ENCODE results near the gene RPAIN. TPM values are rescaled to one million over a fixed set of nuclear protein-coding genes. Genes with fewer than 3 reads are reported as not detected.
"Not testable (repeated sequence)": the region's sequence is repeated elsewhere in the genome, so short reads cannot be mapped to it uniquely, and the experiment has no call there.

The RPAIN gene
- total RNA-seq, 1 donor from 2014 or later: 61.0 TPM

DNA sequence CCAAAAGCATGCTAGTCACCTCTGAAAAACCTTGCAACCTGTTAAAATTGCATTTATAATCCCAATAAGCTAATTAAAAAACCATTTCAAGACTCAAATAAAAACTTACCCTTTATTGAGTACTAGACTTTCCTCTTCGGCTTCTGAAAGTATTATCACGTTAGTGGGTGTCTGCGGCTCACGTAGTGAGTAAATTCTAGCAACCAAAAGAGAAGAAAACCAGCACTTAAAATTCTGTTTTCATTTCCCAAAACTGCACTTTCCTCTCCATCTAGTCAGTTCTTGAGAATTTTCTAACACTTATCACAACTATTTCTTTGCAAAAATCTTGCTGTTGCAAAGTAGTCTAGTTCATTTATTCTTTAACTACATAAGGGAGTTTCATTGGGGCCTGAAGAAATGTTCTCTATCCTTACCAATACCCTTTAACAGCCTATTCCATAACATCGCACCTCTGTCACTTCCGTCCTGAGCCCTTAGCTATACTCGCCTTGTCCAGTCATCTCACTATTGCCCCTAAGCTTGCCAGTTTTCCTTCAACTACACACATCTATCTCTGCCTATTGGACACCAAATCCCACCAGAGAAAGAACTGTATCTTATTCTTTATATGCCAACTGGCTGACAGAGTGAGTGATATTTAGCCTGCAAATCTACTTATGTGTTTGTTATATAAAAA lies 9.2 kb upstream of the RPAIN start:
- H3K9me3 Mint-ChIP-seq: no peaks in the 10 kb centered on the region
- H3K4me3 Mint-ChIP-seq (ENCODE audit: low read depth): no peak overlapping the region
- H3K27ac Mint-ChIP-seq: peak overlapping the region; percentile 74
- H3K36me3 Mint-ChIP-seq (ENCODE audit: low read depth): peaks cover 46% of the 10 kb centered on the region
- H3K4me1 Mint-ChIP-seq (ENCODE audit: low read depth): peaks cover 32% of the 10 kb centered on the region
- DNase-seq (ENCODE audit: low spot score): no peak
- intact Hi-C loops (cut with micrococcal nuclease): loop anchor here (10.0 kb wide), 1 partner anchor 126 kb away; the partner anchor contains the start of gene RABEP1
- H3K27me3 Mint-ChIP-seq (ENCODE audit: low read depth): no peaks in the 10 kb centered on the region

DNA sequence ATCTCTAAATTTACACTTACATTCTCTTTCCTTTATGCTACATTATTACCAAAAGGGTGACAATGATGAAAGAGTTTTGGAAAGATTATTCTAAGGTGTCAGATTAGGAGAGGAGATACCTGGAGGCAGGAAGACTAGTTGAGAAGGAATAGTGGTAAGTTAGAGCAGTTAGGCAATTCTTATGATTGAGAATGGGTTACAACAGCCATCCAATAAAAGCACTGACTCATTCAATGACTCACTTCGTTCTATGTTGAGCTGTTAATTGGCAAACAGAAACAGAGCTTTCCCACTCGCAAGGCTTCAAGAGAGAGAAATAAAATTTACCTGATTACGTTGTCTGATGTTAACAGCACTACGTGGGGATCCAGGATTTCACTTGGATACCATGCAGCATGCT lies 6.3 kb upstream of the RPAIN start:
- H3K9me3 Mint-ChIP-seq: no peaks in the 10 kb centered on the region
- no peak for DNase-seq (ENCODE audit: low spot score)
- H3K36me3 Mint-ChIP-seq (ENCODE audit: low read depth): peaks cover 68% of the 10 kb centered on the region
- no peak overlapping the region for H3K4me3 Mint-ChIP-seq (ENCODE audit: low read depth)
- H3K4me1 Mint-ChIP-seq (ENCODE audit: low read depth): peaks cover 34% of the 10 kb centered on the region
- H3K27me3 Mint-ChIP-seq (ENCODE audit: low read depth): no peaks in the 10 kb centered on the region
- intact Hi-C loops (cut with micrococcal nuclease): loop anchor here (10.0 kb wide), 1 partner anchor 129 kb away; the partner anchor contains the start of gene RABEP1
- peak overlapping the region; percentile 15 for H3K27ac Mint-ChIP-seq

DNA sequence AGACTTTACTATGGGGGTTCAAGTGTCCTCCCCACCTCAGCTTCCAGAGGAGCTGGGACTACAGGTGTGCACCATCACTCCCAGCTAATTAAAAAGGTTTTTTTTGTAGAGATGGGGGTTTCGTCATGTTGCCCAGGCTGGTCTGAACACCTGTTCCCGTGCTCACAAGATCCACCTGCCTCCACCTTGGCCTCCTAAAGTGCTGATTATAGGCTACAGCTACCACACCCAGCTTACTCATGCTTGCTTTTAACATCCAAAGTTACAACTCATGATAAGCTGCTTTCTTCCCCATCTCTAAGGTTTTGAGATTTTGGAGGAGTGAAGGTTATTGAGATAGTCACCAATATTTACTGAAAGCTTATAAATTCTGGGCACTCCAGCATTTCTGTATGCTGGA lies 3.1 kb upstream of the RPAIN start:
- Mint-ChIP-seq H3K36me3 (ENCODE audit: low read depth) (peaks cover 66% of the 10 kb centered on the region), H3K27me3 (ENCODE audit: low read depth) (no peaks in the 10 kb centered on the region), H3K4me1 (ENCODE audit: low read depth) (peaks cover 36% of the 10 kb centered on the region), H3K9me3 (no peaks in the 10 kb centered on the region), H3K4me3 (ENCODE audit: low read depth) (peak overlapping the region; percentile 68), H3K27ac (no peak overlapping the region)
- DNase-seq (ENCODE audit: low spot score): no peak
- intact Hi-C loops (cut with micrococcal nuclease): loop anchor here (10.0 kb wide), 1 partner anchor 132 kb away; the partner anchor contains the start of gene RABEP1

DNA sequence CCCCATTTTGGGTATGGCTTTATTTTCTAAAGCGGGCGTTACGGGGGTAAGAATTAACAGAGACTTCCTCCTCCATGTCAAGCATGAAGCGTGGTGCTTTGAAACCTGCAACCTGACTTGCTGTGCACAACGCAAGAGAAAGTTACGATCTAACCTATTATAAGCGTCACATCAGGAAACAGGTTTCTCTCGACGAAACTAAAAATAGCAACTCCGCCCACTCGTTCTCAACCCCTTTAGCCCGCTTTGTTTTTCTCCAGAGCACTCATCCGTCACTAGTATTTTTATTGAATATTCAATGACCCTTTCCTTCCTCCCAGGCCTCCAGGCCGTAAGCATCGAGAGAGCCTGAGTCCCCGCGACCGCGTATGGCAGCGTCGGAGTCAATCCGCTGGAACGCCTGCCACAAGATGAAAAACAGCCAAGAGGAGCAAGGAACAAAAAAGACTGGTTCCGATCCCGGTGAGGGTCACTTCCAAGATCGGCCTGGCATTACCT lies 1.1 kb upstream of the RPAIN start:
- peak; percentile 64 for DNase-seq (ENCODE audit: low spot score)
- Mint-ChIP-seq H3K36me3 (ENCODE audit: low read depth) (peaks cover 58% of the 10 kb centered on the region), H3K27ac (peak overlapping the region; percentile 98), H3K9me3 (no peaks in the 10 kb centered on the region), H3K4me3 (ENCODE audit: low read depth) (peak overlapping the region; percentile 99), H3K27me3 (ENCODE audit: low read depth) (no peaks in the 10 kb centered on the region), H3K4me1 (ENCODE audit: low read depth) (peaks cover 28% of the 10 kb centered on the region)
- intact Hi-C loops (cut with micrococcal nuclease): loop anchor here (1.0 to 10.0 kb wide), 3 partner anchors 20 to 134 kb away; partner anchors contain the start of genes C1QBP, DERL2, MIS12 and RABEP1

DNA sequence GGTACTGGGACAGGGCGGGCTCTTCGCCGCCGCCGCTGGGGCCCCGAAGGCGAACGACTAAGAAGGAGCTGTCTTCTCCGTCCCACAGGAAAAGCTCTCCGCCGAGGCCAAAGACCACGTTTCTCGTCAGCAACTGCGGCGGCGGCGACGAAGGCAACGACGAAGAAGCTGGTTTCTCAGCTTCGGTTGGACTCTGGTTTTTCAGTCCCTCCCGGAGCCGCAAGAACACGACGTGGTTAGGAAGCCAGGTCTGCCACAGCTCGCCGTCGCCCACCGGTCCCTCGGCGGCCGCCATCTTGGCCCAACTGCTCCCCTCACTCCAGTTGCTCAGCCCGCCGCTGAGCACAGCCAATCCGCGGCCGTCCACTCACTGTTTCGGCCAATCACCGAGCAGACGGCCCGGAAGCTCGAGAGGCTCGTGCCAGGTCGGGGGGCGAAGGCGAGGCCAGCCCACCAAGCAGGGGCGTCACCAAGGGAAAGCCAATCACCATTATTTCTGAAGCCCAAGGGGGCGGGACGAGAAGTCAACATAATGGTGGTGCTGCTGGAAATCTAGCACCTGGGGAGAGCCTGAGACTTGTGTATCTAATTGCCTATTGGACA lies 525 bp upstream of the RPAIN start, which contains the start of gene NUP88:
Gene NUP88, minus strand, starts transcription at position 307 of the 603 bp plus-strand sequence. Its CDS starts 12 bp downstream, at position 295.
- H3K27me3 Mint-ChIP-seq (ENCODE audit: low read depth): no peaks in the 10 kb centered on the region
- peaks cover 28% of the 10 kb centered on the region for H3K4me1 Mint-ChIP-seq (ENCODE audit: low read depth)
- intact Hi-C loops (cut with micrococcal nuclease): loop anchor here (1.0 to 10.0 kb wide), 3 partner anchors 20 to 135 kb away; partner anchors contain the start of genes C1QBP, DERL2, MIS12 and RABEP1
- peaks cover 61% of the 10 kb centered on the region for H3K36me3 Mint-ChIP-seq (ENCODE audit: low read depth)
- no peaks in the 10 kb centered on the region for H3K9me3 Mint-ChIP-seq
- H3K27ac Mint-ChIP-seq: peak within 1 kb of the TSS; percentile 98
- H3K4me3 Mint-ChIP-seq (ENCODE audit: low read depth): peak within 1 kb of the TSS; percentile 99
- peak; percentile 96 for DNase-seq (ENCODE audit: low spot score)

DNA sequence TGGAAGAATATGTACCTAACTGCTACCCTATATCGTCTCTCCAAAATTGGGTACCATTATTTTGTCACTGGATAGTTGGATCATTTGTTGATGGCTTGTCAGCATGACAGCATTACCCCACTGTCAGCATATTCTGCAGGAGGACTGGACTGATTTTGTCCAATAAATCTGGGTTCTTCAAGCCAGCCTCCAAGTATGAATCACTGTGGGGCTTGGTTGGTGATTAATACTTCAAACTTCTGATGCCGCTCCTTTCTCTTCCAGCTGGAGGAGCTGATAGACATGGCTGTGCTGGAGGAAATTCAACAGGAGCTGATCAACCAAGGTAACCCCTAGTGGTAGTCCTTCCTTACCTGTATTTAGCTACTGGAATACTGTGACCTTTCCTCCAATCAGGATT lies 2.5 kb downstream of the RPAIN start:
- intact Hi-C loops (cut with micrococcal nuclease): no loop called here
- Mint-ChIP-seq H3K36me3 (ENCODE audit: low read depth) (peaks cover 62% of the 10 kb centered on the region), H3K4me3 (ENCODE audit: low read depth) (no peak overlapping the region), H3K27ac (no peak overlapping the region), H3K4me1 (ENCODE audit: low read depth) (peaks cover 28% of the 10 kb centered on the region), H3K27me3 (ENCODE audit: low read depth) (no peaks in the 10 kb centered on the region), H3K9me3 (no peaks in the 10 kb centered on the region)
- DNase-seq (ENCODE audit: low spot score): no peak

DNA sequence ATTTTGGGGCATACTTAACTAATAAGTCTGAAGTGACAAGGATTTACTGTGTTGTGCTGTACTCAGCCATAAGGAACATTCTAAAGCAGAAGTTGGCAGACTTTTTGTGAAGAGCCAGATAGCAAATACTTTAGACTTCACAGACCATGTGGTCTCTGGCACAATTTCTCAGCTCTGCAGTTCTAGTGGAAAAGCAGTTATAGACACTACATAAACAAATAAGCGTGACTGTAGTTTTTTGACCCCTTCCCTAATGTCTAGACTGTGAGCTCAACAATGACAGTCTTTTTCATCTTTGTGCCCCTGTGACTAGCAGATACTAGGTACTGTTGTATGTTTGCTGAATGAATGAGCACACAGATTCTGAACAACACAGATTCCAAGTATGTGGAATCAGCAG lies 4.9 kb downstream of the RPAIN start:
- Mint-ChIP-seq H3K4me1 (ENCODE audit: low read depth) (peaks cover 30% of the 10 kb centered on the region), H3K4me3 (ENCODE audit: low read depth) (no peak overlapping the region), H3K9me3 (no peaks in the 10 kb centered on the region), H3K36me3 (ENCODE audit: low read depth) (peaks cover 73% of the 10 kb centered on the region), H3K27ac (no peak overlapping the region), H3K27me3 (ENCODE audit: low read depth) (no peaks in the 10 kb centered on the region)
- intact Hi-C loops (cut with micrococcal nuclease): no loop called here
- DNase-seq (ENCODE audit: low spot score): no peak

DNA sequence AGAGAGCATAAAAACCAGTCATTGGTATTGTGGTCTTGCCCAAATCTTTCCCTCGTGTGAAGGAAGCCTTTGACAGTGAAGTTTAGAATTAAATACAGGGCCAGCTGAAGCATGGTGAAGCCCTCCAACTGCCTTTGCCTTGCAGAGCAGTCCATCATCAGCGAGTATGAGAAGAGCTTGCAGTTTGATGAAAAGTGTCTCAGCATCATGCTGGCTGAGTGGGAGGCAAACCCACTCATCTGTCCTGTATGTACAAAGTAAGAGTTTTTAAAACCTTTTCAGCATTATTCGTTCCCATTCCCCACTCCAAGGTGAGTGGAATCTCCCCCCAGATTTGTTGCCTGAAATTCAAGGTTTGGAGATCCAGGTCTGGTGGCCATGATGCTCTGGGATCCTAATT lies 5.8 kb downstream of the RPAIN start:
- peaks cover 72% of the 10 kb centered on the region for H3K36me3 Mint-ChIP-seq (ENCODE audit: low read depth)
- intact Hi-C loops (cut with micrococcal nuclease): no loop called here
- H3K4me3 Mint-ChIP-seq (ENCODE audit: low read depth): no peak overlapping the region
- H3K27ac Mint-ChIP-seq: no peak overlapping the region
- H3K27me3 Mint-ChIP-seq (ENCODE audit: low read depth): no peaks in the 10 kb centered on the region
- DNase-seq (ENCODE audit: low spot score): no peak
- peaks cover 28% of the 10 kb centered on the region for H3K4me1 Mint-ChIP-seq (ENCODE audit: low read depth)
- H3K9me3 Mint-ChIP-seq: no peaks in the 10 kb centered on the region

DNA sequence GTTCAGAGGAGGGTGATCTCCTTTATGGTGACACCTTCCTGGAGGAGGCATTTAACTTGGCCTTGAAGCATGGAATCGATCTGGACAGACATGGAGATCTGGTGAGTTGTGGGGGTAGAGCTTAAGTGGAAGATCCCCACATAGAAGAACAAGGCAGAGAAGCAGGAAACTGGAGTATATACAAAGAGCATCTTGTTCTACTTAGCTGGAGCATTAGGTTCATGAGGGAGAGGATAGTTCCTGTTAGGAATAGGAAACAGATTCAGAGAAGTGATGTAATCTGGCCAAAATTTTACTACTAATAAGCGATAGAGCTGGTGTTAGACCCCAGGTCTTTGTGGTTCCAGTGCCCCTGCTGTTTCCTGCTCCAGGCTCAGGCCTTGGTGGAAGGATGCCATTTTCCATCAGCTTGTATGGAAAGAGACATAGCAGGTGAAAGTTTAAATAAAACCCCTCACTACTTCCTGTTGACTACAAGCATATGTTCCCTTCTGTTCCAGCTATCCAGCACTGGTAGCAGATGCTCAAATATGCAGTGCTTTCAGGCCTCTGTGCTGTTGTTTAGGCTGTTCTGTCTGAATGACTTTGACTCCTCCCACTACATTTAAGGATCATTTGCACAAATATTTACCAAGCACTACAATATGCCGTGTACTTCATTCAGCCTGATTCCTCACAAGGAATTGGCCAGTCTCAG lies 9.4 kb downstream of the RPAIN start:
- Mint-ChIP-seq H3K36me3 (ENCODE audit: low read depth) (peaks cover 81% of the 10 kb centered on the region), H3K27me3 (ENCODE audit: low read depth) (no peaks in the 10 kb centered on the region), H3K9me3 (no peaks in the 10 kb centered on the region), H3K4me1 (ENCODE audit: low read depth) (peaks cover 12% of the 10 kb centered on the region), H3K4me3 (ENCODE audit: low read depth) (no peak overlapping the region), H3K27ac (peak overlapping the region; percentile 38)
- intact Hi-C loops (cut with micrococcal nuclease): no loop called here
- no peak for DNase-seq (ENCODE audit: low spot score)

DNA sequence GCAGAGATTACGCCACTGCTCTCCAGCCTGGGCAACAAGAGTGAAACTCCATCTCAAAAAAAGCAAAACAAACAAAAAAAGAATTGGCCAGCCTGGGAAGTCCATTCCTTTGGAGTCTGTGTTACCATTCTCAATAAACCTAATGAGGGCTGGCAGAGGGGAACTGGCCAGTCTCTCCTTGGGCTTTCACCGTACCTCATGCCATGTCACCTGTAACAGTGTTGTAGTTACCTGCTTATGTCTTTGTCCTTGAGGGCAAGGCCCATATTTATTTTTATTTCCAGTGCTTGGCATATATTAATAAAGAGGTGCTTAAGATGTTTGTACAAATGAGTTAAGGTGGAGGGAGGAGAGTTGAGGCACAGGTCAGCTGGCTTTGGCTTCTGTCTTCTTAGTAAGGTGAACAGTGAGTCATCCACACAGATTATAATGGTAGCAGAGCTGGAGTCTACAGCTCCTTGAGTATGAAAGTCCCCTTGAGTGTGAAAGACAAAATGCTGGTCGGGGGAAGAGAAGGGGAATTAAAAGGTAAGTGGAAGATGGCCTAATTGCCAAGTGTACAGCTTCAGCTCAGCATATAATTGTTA lies 10.5 kb downstream of the RPAIN start:
- no peaks in the 10 kb centered on the region for H3K27me3 Mint-ChIP-seq (ENCODE audit: low read depth)

DNA sequence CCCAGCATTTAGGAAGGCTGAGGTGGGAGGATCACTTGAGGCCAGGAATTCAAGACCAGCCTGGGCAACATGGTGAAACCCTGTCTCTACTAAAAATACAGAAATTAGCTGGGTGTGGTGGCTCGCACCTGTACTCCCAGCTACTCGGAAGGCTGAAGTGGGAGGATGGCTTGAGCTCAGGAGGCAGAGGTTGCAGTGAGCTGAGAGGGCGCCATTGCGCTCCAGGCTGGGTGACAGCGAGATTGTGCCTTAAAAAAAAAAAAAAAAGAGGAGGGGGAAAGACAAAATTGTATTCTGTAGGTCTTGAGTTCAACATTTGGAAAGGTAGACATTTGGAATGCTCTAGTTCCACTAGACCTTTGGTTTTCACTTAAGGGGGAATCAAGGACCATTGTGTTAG lies 11.3 kb downstream of the RPAIN start:
- peak overlapping the region; percentile 21 for H3K27ac Mint-ChIP-seq
- not testable (repeated sequence) for H3K27me3 Mint-ChIP-seq (ENCODE audit: low read depth)
- H3K36me3 Mint-ChIP-seq (ENCODE audit: low read depth): peaks cover 78% of the 10 kb centered on the region

More for the DNA sequence above, 10.5 kb downstream of the RPAIN start:
- no peak overlapping the region for H3K4me3 Mint-ChIP-seq (ENCODE audit: low read depth)
- peaks cover 81% of the 10 kb centered on the region for H3K36me3 Mint-ChIP-seq (ENCODE audit: low read depth)
- no peak for DNase-seq (ENCODE audit: low spot score)
- H3K9me3 Mint-ChIP-seq: no peaks in the 10 kb centered on the region
- no peak overlapping the region for H3K27ac Mint-ChIP-seq
- intact Hi-C loops (cut with micrococcal nuclease): no loop called here
- peaks cover 12% of the 10 kb centered on the region for H3K4me1 Mint-ChIP-seq (ENCODE audit: low read depth)

DNA sequence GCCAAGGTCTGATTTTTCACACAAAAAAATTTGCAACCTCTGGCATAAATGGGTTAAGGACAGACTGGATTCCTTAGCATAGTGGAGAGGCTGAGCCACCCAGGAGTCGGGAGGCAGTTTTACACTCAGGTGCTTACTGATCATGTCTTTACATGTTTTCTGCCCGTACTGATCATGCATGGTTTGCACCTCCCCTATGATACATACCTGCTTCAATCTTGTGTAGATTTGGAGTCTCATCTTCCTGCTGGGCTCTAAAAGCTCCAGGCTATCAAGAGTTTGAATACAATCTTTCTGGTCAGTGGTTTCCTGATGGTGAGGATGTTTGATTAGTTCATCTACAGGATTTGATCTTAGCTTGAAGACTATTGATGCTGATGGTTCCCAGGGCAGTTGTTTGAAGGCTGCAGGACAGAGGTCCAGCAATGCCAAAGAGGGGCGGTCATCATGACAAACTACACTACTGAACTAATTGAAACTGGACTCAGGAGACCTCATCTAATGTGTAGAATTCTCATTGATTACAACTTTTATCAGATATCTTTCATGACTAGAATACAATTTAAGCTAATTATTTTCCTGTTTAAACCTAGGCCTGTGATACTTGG lies 12.1 kb downstream of the RPAIN start:
- Mint-ChIP-seq H3K36me3 (ENCODE audit: low read depth) (peaks cover 85% of the 10 kb centered on the region), H3K27ac (peak overlapping the region; percentile 21), H3K27me3 (ENCODE audit: low read depth) (no peaks in the 10 kb centered on the region), H3K9me3 (no peaks in the 10 kb centered on the region), H3K4me3 (ENCODE audit: low read depth) (no peak overlapping the region), H3K4me1 (ENCODE audit: low read depth) (peaks cover 22% of the 10 kb centered on the region)
- intact Hi-C loops (cut with micrococcal nuclease): no loop called here
- DNase-seq (ENCODE audit: low spot score): no peak

More for the DNA sequence above, 11.3 kb downstream of the RPAIN start:
- H3K9me3 Mint-ChIP-seq; H3K4me3 Mint-ChIP-seq (ENCODE audit: low read depth); DNase-seq (ENCODE audit: low spot score); intact Hi-C loops (cut with micrococcal nuclease): not testable (repeated sequence)
- H3K4me1 Mint-ChIP-seq (ENCODE audit: low read depth): peaks cover 16% of the 10 kb centered on the region
